HepG2 (cell line): ENCODE measurements around the gene KDM4B. TPM values are rescaled to one million over a fixed set of nuclear protein-coding genes. Genes with fewer than 3 reads are reported as not detected.
A peak's percentile ranks its signal among the peaks of the same experiment; 100 is the strongest.

ENCODE experiments used
- CEBPB ChIP-seq: IDR thresholded peaks from 2 replicates; pipeline ENCODE4 v1.6.1; 2011; ENCODE audit warnings: low read depth, low read length, improper control_type of control experiment, borderline replicate concordance
- HNRNPLL ChIP-seq: fragments of 200-400 bp; formaldehyde crosslinking; IDR thresholded peaks from 2 replicates; pipeline ENCODE4 v1.6.1; 2017; ENCODE audit warnings: mild to moderate bottlenecking, low read depth, low read length; ENCODE audit not compliant: poor library complexity, severe bottlenecking
- IKZF1 ChIP-seq: fragments of 450-650 bp; IDR thresholded peaks from 2 replicates; pipeline ENCODE4 v1.7.1; 2016
- NR2F2 ChIP-seq: IDR thresholded peaks from 2 replicates; pipeline ENCODE4 v1.6.1; 2012; ENCODE audit warnings: low read depth, inconsistent platforms, borderline replicate concordance
- RARA ChIP-seq: IDR thresholded peaks from 2 replicates; pipeline ENCODE4 v1.6.1; 2016; ENCODE audit warnings: missing genetic modification reagents, missing compliant biosample characterization
- RBFOX2 ChIP-seq: fragments of 200-400 bp; formaldehyde crosslinking; IDR thresholded peaks from 2 replicates; pipeline ENCODE4 v1.6.1; 2017; ENCODE audit warnings: low read depth, mild to moderate bottlenecking, low read length
- SMARCE1 ChIP-seq: fragments of 450-650 bp; IDR thresholded peaks from 2 replicates; pipeline ENCODE4 v1.6.1; 2017; ENCODE audit warnings: borderline replicate concordance
- ZBTB7A ChIP-seq: sonication (generic); formaldehyde crosslinking; IDR thresholded peaks from 2 replicates; pipeline ENCODE4 v1.8.0; 2022; ENCODE audit warnings: mild to moderate bottlenecking, missing genetic modification reagents
- ZIK1 ChIP-seq: sonication (generic); formaldehyde crosslinking; IDR thresholded peaks from 2 replicates; pipeline ENCODE4 v1.5.0; 2020; ENCODE audit warnings: mild to moderate bottlenecking, low read depth, missing genetic modification reagents, borderline replicate concordance
- ZMYM3 ChIP-seq: sonication (generic); formaldehyde crosslinking; IDR thresholded peaks from 2 replicates; pipeline ENCODE4 v1.5.1; 2020; ENCODE audit warnings: mild to moderate bottlenecking, missing genetic modification reagents
- ZNF124 ChIP-seq: sonication (generic); formaldehyde crosslinking; IDR thresholded peaks from 2 replicates; pipeline ENCODE4 v1.4.0; 2020; ENCODE audit warnings: missing genetic modification reagents
- ZNF446 ChIP-seq: sonication (generic); formaldehyde crosslinking; IDR thresholded peaks from 2 replicates; pipeline ENCODE4 v1.5.0; 2020; ENCODE audit warnings: mild to moderate bottlenecking, missing genetic modification reagents
- ZNF660 ChIP-seq: sonication (generic); formaldehyde crosslinking; IDR thresholded peaks from 2 replicates; pipeline ENCODE4 v1.5.1; 2020; ENCODE audit warnings: mild to moderate bottlenecking, low read depth, missing genetic modification reagents, borderline replicate concordance
- ZNF773 ChIP-seq: sonication (generic); formaldehyde crosslinking; IDR thresholded peaks from 2 replicates; pipeline ENCODE4 v1.4.0; 2020; ENCODE audit warnings: missing genetic modification reagents, borderline replicate concordance
- ZNF891 ChIP-seq: sonication (generic); formaldehyde crosslinking; IDR thresholded peaks from 2 replicates; pipeline ENCODE4 v1.5.0; 2020; ENCODE audit warnings: mild to moderate bottlenecking, missing genetic modification reagents
- polyA plus RNA-seq, 8 experiments: library from polyadenylated mRNA; depleted of rRNA in 3 of 8; stranded (reverse) in 7 of 8; unstranded in 1 of 8; fragments of >200 nt; fragmentation: Illumina TruSeq in 4 of 8; extraction: Trizol in 4 of 8; gene quantifications; 2 replicates each; pipeline versions ENCODE4 v1.2.1 to v1.2.3, GENCODE V29; 2011 to 2016; ENCODE audit warnings: low read depth in 4 of 8, missing spikeins in 1 of 8, mixed read lengths in 1 of 8; ENCODE audit not compliant: insufficient read depth in 1 of 8
- total RNA-seq, 5 experiments: library from RNA; depleted of rRNA; stranded (reverse); fragments of >200 nt; fragmentation: Illumina TruSeq; extraction: Trizol; gene quantifications; 2 replicates each; pipeline ENCODE4 v1.2.3, GENCODE V29; 2016; ENCODE audit warnings: low read depth in 1 of 5
- TF ChIP-seq, protein P1 (sequence below): sonication (generic); formaldehyde crosslinking; IDR thresholded peaks from 2 replicates; pipeline ENCODE4 v1.4.0; 2020; ENCODE audit warnings: missing genetic modification reagents, borderline replicate concordance
- TF ChIP-seq, protein P2 (sequence below): sonication (generic); formaldehyde crosslinking; IDR thresholded peaks from 2 replicates; pipeline ENCODE4 v1.4.0; 2020; ENCODE audit warnings: missing genetic modification reagents
- TF ChIP-seq, protein P3 (sequence below): sonication (generic); formaldehyde crosslinking; IDR thresholded peaks from 2 replicates; pipeline ENCODE4 v1.9.0; 2022; ENCODE audit warnings: missing genetic modification reagents, mild to moderate bottlenecking, borderline replicate concordance
- TF ChIP-seq, protein P4 (sequence below): sonication (generic); formaldehyde crosslinking; IDR thresholded peaks from 2 replicates; pipeline ENCODE4 v1.8.1; 2023; ENCODE audit warnings: mild to moderate bottlenecking, missing genetic modification reagents

The KDM4B gene
- total and polyA plus RNA-seq, 2 of the 13 experiments (the other 11 are each of a cell fraction or from before 2014, with no cell fraction given), result 4.9 to 14.6 TPM

DNA sequence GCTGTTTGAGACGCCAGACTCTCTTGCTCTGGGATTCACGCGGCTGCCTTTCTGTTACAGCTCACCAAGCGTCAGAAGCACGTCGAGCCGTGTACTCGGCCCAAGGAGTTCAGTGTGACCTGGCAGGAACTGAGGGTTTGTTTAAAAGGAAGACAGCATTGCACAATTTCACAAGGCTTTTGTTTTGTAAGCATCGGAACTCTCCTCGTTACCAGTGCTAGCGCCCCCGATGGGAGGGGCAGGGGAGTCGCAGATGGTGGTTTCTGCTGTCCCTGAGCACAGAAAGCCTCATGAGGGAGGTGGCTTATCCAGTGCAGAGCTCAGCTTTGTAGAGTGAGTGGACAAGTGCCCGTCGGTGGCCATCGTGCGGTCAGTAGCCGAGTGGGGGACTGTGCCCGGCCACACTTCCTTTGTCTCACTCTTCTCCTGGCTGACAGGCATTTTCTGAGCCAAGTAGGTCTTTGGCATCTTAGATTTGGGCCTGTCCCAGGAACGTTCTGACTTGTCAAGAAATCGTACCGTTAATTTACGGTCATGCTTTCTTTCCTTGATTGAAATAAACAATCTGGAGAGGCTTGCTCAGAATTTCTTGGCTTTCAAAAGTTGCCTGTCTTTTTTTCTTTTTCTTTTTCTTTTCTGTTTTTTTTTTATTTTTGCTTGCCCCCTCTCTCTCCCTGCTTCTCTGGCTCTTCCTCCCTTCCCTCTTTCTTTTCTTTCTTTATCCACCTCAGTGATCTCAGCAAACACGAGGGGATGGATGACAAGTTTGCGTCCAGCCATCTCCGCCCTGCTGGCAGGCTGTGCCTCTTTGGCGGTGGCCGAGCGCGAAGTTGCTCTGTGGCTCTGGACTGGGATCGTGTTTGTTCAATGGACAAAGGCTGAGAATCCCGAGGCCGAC, 7.7 kb downstream of the KDM4B start (continued):
- TF ChIP-seq, protein P1, sequence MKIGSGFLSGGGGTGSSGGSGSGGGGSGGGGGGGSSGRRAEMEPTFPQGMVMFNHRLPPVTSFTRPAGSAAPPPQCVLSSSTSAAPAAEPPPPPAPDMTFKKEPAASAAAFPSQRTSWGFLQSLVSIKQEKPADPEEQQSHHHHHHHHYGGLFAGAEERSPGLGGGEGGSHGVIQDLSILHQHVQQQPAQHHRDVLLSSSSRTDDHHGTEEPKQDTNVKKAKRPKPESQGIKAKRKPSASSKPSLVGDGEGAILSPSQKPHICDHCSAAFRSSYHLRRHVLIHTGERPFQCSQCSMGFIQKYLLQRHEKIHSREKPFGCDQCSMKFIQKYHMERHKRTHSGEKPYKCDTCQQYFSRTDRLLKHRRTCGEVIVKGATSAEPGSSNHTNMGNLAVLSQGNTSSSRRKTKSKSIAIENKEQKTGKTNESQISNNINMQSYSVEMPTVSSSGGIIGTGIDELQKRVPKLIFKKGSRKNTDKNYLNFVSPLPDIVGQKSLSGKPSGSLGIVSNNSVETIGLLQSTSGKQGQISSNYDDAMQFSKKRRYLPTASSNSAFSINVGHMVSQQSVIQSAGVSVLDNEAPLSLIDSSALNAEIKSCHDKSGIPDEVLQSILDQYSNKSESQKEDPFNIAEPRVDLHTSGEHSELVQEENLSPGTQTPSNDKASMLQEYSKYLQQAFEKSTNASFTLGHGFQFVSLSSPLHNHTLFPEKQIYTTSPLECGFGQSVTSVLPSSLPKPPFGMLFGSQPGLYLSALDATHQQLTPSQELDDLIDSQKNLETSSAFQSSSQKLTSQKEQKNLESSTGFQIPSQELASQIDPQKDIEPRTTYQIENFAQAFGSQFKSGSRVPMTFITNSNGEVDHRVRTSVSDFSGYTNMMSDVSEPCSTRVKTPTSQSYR (CRISPR knock-in tag), result no peak
- no peak for TF ChIP-seq ZNF891
- peak; percentile 93 for TF ChIP-seq CEBPB
- TF ChIP-seq SMARCE1, result no peak
- no peak for TF ChIP-seq ZNF124
- no peak for TF ChIP-seq HNRNPLL
- TF ChIP-seq IKZF1, result no peak
- TF ChIP-seq ZIK1 (CRISPR knock-in tag), result no peak
- TF ChIP-seq, protein P2, sequence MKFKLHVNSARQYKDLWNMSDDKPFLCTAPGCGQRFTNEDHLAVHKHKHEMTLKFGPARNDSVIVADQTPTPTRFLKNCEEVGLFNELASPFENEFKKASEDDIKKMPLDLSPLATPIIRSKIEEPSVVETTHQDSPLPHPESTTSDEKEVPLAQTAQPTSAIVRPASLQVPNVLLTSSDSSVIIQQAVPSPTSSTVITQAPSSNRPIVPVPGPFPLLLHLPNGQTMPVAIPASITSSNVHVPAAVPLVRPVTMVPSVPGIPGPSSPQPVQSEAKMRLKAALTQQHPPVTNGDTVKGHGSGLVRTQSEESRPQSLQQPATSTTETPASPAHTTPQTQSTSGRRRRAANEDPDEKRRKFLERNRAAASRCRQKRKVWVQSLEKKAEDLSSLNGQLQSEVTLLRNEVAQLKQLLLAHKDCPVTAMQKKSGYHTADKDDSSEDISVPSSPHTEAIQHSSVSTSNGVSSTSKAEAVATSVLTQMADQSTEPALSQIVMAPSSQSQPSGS (CRISPR knock-in tag), result no peak
- no peak for TF ChIP-seq NR2F2
- no peak for TF ChIP-seq ZMYM3 (CRISPR knock-in tag)
- no peak for TF ChIP-seq RBFOX2
- TF ChIP-seq, protein P3, sequence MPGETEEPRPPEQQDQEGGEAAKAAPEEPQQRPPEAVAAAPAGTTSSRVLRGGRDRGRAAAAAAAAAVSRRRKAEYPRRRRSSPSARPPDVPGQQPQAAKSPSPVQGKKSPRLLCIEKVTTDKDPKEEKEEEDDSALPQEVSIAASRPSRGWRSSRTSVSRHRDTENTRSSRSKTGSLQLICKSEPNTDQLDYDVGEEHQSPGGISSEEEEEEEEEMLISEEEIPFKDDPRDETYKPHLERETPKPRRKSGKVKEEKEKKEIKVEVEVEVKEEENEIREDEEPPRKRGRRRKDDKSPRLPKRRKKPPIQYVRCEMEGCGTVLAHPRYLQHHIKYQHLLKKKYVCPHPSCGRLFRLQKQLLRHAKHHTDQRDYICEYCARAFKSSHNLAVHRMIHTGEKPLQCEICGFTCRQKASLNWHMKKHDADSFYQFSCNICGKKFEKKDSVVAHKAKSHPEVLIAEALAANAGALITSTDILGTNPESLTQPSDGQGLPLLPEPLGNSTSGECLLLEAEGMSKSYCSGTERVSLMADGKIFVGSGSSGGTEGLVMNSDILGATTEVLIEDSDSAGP (CRISPR knock-in tag), result no peak
- TF ChIP-seq, protein P4, sequence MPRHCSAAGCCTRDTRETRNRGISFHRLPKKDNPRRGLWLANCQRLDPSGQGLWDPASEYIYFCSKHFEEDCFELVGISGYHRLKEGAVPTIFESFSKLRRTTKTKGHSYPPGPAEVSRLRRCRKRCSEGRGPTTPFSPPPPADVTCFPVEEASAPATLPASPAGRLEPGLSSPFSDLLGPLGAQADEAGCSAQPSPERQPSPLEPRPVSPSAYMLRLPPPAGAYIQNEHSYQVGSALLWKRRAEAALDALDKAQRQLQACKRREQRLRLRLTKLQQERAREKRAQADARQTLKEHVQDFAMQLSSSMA (CRISPR knock-in tag), result no peak
- no peak for TF ChIP-seq ZNF660 (CRISPR knock-in tag)
- TF ChIP-seq RARA, result 0 out of 2 replicates have a peak, but pooled peaks have one; percentile 37
- TF ChIP-seq ZNF773 (CRISPR knock-in tag), result no peak
- no peak for TF ChIP-seq ZBTB7A (CRISPR knock-in tag)
- TF ChIP-seq ZNF446, result no peak
